Fibroblast of skin of right biceps (primary cell): Measurements from ENCODE around the gene LSMEM2.
"Not testable (repeated sequence)": the region's sequence is repeated elsewhere in the genome, so short reads cannot be mapped to it uniquely, and the experiment has no call there.

Experiments
- DNase-seq: peaks from one replicate; pipeline ENCODE4 v3.0.0-alpha.2; 2013

The LSMEM2 gene

GRCh38 chr3:50266017-50266416 lies 12.9 kb upstream of the LSMEM2 start:
- DNase-seq: no peak

GRCh38 chr3:50266836-50267235 lies 12.1 kb upstream of the LSMEM2 start:
- no peak for DNase-seq

GRCh38 chr3:50267280-50267913 lies 11.5 kb upstream of the LSMEM2 start:
- DNase-seq: no peak

GRCh38 chr3:50268276-50268675 lies 10.6 kb upstream of the LSMEM2 start:
- DNase-seq: no peak

- DNase-seq: no peak
Observed at GRCh38 chr3:50268703-50269451, 10.0 kb upstream of the LSMEM2 start, which contains the start of gene SEMA3B. Gene SEMA3B, plus strand, starts transcription at chr3:50269147. Its CDS starts 94 bp downstream, at chr3:50269241.

GRCh38 chr3:50269460-50269859 lies 9.4 kb upstream of the LSMEM2 start:
- no peak for DNase-seq

GRCh38 chr3:50269977-50270413 lies 8.9 kb upstream of the LSMEM2 start:
- no peak for DNase-seq

- no peak for DNase-seq
Observed at GRCh38 chr3:50270422-50271224, 8.3 kb upstream of the LSMEM2 start.

- DNase-seq: no peak
Observed at GRCh38 chr3:50271314-50271936, 7.5 kb upstream of the LSMEM2 start.

- DNase-seq: not testable (repeated sequence)
Observed at GRCh38 chr3:50272538-50272910, 6.4 kb upstream of the LSMEM2 start.

- DNase-seq: peak; percentile 62
Observed at GRCh38 chr3:50272911-50273688, 5.8 kb upstream of the LSMEM2 start.

GRCh38 chr3:50273689-50274065 lies 5.2 kb upstream of the LSMEM2 start:
- no peak for DNase-seq

- peak; percentile 54 for DNase-seq
Observed at GRCh38 chr3:50274371-50275104, 4.3 kb upstream of the LSMEM2 start.

- no peak for DNase-seq
Observed at GRCh38 chr3:50275141-50275995, 3.5 kb upstream of the LSMEM2 start.

GRCh38 chr3:50275996-50276761 lies 2.7 kb upstream of the LSMEM2 start:
- DNase-seq: no peak

- DNase-seq: no peak
Observed at GRCh38 chr3:50276762-50277101, 2.2 kb upstream of the LSMEM2 start.

- DNase-seq: no peak
Observed at GRCh38 chr3:50278123-50278879, 586 bp upstream of the LSMEM2 start.

- DNase-seq: no peak
Observed at GRCh38 chr3:50279255-50280016, 549 bp downstream of the LSMEM2 start.
